SK-N-MC (cell line): ENCODE measurements around the gene UGT1A4.

Experiments used
- EZH2 ChIP-seq: fragments of 200-600 bp; sonication (generic); IDR thresholded peaks from one replicate; pipeline ENCODE4 v1.6.1; 2017; ENCODE audit warnings: antibody characterized with exemption
- FOXP2 ChIP-seq: optimal IDR thresholded peaks from 2 replicates; pipeline ENCODE3; 2011; ENCODE audit warnings: mild to moderate bottlenecking, moderate library complexity; ENCODE audit not compliant: insufficient read depth; ENCODE audit errors: extremely low read length, control extremely low read depth
- POLR2AphosphoS5 ChIP-seq: IDR thresholded peaks from 2 replicates; pipeline ENCODE4 v1.6.1; 2012; ENCODE audit warnings: mild to moderate bottlenecking, low read depth, low read length, borderline replicate concordance

DNA sequence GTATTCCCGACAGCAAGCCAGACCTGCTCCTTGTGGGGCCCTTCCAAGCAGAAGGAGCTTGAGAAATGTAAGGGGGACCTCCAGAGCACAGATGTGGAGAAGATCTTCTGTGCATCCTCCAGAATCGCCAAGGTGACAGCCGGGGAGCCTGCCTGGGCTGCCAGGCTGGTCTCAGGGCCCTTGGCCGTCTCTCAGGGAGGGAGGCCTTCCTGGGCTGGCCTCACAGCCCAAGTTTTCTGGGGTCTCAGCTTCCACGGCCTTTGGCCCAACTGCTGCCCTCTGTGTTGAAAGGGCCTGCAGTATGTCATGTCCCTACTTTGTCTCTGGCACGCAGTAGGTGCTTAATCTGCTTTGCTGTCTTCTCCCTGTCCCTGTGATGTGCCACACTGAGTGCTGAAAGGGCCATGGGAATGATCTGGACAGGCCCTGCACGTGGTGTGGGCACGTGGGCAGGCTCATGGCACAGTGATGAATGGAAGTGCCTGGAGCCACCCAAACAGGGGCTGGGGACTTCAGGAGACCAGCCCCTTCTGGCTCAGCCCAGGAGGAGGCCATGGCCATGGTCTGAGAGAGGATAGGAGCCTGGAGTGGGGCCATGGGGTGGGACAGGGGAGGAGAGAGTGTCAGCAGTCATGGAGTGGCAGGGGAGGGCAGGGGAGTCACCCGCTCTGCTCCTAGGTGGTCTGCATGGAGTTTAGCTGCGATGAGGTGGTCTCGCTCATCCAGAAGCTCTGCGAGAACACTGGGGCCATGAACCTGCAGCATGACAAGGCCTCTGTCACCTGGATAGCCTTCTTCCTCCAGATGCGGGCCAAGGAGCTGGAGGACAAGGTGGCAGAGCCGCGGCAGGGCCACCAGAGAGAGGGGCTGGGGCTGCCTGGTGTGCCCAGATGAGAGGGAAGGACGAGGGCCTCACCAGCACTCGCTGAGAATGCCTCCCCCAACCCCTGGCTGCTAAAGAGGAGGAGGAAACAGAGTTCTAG is 100.4 kb downstream of the UGT1A4 start:
- no peak for TF ChIP-seq EZH2
- no peak for TF ChIP-seq POLR2AphosphoS5
- no peak for TF ChIP-seq FOXP2
